Measurements from ENCODE around the gene C3orf20.

C3orf20 gene

GRCh38 chr3:14780927-14781507 lies 106.1 kb downstream of the C3orf20 start:
- peak; percentile 48 for DNase-seq (ENCODE audit: low read depth)
- no peak overlapping the region for H3K4me3 ChIP-seq (ENCODE audit: control insufficient read depth, low read depth, low read length)
- TF ChIP-seq CTCF (conservative IDR thresholded peaks at IDR 0.05; ENCODE audit: control insufficient read depth, insufficient read depth, low read depth, low read length), result peak; percentile 66

DNA sequence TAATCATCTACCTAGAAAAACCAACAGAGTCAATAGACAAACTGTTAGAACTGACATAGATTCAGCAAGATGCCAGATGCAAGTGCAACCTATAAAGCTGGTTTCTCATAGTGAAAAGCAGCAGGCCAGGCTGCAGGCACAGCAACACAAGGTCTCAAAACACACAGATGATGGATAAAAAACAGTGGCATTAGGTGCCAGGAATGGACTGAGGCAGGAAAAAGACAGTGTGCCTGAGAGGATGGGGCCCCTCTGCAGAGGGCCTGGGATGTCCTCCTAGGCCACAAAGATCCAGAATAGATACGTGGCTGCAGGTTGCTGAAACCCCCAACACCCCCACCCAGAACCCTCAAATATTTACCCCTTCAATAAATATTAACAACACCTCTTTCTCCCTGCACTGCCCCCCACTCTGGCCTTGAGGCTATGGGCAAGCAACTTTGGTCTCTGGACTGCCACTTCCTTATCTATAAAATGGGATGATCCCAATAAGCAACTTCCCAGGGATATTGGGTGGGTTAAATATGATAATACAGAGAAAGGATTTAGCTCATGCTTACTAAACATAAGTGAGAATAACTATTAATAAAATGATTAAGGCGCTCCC lies 108.6 kb downstream of the C3orf20 start:
- H3K4me3 ChIP-seq (ENCODE audit: control insufficient read depth, low read depth, low read length), result no peak overlapping the region
- no peak for DNase-seq (ENCODE audit: low read depth)
- no peak for TF ChIP-seq CTCF (conservative IDR thresholded peaks at IDR 0.05; ENCODE audit: control insufficient read depth, insufficient read depth, low read depth, low read length)

DNA sequence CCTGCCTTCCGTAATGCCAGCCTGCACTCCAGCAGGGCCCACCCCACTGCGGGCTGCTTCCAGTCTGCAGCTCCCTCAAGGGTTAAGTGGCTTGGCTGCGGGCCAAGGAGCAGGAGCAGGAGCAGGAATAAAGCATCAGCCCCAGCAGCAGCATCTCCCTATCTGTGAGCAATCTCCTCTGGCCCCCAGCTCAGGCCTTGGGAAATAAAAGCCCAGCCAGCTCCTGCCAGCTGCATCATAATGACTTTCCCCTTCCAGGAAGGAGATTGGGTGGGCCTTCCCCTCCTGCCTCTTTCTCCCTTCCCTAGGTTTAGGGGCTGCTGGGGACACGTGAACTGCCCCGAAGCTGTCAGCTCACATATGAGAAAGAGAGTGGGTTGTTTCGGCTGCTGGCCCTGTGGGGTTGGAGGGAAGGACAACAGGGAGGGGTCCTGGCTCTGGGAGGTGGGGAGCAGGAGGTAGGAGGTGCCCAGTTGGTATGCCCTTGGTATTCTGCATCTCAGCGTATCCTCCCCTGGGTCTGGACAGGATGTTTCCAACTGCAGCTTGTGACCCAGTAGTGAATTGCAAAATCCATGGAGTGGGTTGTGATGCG lies 109.2 kb downstream of the C3orf20 start:
- H3K4me3 ChIP-seq (ENCODE audit: control insufficient read depth, low read depth, low read length), result no peak overlapping the region
- DNase-seq (ENCODE audit: low read depth), result no peak
- no peak for TF ChIP-seq CTCF (conservative IDR thresholded peaks at IDR 0.05; ENCODE audit: control insufficient read depth, insufficient read depth, low read depth, low read length)

DNA sequence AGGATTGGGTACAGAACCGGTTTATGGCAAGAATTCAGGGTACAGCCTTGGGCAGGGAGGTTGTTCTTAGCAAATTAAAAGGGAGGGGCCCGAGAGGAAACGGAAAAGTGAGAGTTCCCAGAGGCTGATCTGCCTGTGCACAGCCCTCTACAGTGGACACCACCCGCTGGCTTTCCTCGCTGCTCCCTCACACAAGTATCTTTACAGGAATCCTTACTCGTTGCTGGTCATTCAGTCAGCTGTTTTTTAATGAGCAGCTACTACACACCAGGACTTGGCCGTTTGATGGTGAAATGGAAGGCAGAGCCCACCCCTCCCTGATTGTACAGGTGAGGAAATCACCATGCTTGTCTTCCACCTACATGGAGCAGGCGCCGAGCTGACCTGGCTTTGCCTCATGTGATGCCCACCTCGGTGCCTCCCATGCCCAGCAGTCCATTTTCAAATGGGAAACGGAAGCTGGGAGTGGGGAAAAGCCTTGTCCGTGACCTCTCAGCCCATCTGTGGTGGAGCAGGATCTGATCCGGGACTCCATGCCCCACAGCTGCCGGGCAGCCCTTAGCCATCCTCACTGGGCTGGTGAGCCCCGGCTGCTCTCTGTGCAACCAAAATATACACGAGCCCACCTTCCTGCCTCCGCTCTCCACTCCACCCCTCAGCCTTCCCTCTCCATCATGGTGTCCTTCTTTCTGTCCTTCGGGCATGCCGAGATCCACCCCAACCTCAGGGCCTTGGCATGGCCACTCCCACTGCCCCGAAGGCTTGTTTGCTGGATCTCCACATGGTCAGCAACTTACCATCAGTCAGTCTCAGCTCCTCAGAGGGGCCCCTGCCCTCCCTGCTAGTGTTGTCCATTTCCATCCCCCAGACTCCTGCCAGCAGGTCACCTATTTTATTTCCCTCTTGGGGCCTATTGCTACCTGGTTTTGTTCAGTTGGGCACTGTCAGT lies 110.5 kb downstream of the C3orf20 start:
- no peak for TF ChIP-seq CTCF (conservative IDR thresholded peaks at IDR 0.05; ENCODE audit: control insufficient read depth, insufficient read depth, low read depth, low read length)
- no peak for DNase-seq (ENCODE audit: low read depth)
- no peak overlapping the region for H3K4me3 ChIP-seq (ENCODE audit: control insufficient read depth, low read depth, low read length)

- no peak for TF ChIP-seq CTCF (conservative IDR thresholded peaks at IDR 0.05; ENCODE audit: control insufficient read depth, insufficient read depth, low read depth, low read length)
- no peak for DNase-seq (ENCODE audit: low read depth)
- no peak overlapping the region for H3K4me3 ChIP-seq (ENCODE audit: control insufficient read depth, low read depth, low read length)
Measured at GRCh38 chr3:14786369-14786768, 111.4 kb downstream of the C3orf20 start.

DNA sequence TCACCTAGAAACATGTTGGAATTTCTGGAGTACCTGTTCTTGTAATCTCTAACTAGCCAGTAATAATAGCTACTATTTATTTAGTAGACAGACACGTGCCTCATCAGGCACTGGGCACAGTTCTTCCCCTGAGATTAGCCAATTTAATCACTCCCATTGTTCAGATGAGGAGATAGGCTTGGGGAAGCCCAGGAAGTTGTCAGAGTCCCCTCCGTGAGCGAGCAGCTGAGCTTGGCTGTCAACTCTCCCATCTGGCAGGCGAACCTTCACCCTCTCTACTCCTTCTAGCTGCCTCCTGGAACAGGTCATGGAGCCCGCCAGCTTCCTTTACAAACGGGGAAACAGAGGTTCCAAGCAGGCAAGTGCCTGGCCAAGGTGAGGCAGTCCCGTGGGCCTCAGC lies 112.7 kb downstream of the C3orf20 start:
- no peak for TF ChIP-seq CTCF (conservative IDR thresholded peaks at IDR 0.05; ENCODE audit: control insufficient read depth, insufficient read depth, low read depth, low read length)
- H3K4me3 ChIP-seq (ENCODE audit: control insufficient read depth, low read depth, low read length), result no peak overlapping the region

More for the DNA sequence above, 112.7 kb downstream of the C3orf20 start:
- DNase-seq (ENCODE audit: low read depth), result no peak

Measured in fibroblast of mammary gland (primary cell).